Astrocyte of the hippocampus (primary cell): Measurements from ENCODE around the gene DISC1.
"Not testable (repeated sequence)": the region's sequence is repeated elsewhere in the genome, so short reads cannot be mapped to it uniquely, and the experiment has no call there.

Source experiments
- DNase-seq: peaks from one replicate; pipeline ENCODE4 v3.0.0; 2011; ENCODE audit warnings: low read depth, low spot score

The DISC1 gene

DNA sequence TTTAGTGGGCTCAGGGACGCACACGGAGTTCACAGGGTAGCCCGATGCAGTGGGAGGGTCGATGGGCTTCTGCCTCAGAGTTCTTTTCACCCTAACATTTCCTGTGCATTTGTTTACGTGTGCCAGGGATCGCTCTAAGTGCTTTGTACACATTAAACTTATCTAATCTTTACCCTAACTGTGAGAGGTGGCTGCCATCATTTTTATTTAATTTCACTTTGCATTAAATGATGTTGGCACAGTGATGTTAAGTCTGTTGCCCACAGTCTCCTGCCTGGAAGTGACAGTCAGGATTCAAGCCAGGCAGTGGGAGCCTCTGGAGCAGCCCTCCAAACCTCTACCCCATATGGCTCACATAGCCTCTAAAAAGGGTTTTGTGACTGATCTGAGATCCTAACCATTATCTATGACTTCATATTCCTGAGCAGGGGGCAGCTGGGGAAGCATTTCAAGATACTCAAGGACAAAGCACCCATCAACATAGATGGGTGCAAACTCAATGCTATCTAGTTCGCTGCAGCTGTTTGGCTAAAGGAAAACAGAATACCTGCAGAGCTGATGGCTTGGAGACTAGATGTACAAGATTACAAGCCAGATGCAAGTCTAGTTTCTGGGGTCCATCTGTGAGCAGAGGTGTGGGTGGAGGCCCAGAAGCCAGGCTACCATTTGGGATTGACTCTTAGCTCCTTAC lies 303.8 kb downstream of the DISC1 start:
- DNase-seq = no peak

DNA sequence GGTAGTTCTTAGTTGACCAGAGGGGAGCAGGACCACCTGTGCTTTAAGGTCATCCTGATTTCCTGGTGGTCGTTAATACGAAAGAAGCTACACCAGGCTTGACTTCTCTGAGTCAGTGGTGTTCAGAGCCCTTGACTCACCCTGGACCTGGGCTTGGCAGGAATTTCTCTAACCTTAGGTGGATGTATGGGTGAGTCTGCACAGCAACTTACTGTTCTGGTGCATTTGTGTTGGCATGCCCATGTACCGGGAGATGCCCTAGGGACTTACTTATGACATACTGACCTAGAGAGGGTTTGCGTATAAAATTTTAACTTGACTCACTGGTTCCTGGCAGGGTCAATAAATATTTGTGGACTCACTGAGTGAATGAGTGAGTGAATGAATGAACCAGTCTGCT lies 304.6 kb downstream of the DISC1 start:
- DNase-seq = no peak

DNA sequence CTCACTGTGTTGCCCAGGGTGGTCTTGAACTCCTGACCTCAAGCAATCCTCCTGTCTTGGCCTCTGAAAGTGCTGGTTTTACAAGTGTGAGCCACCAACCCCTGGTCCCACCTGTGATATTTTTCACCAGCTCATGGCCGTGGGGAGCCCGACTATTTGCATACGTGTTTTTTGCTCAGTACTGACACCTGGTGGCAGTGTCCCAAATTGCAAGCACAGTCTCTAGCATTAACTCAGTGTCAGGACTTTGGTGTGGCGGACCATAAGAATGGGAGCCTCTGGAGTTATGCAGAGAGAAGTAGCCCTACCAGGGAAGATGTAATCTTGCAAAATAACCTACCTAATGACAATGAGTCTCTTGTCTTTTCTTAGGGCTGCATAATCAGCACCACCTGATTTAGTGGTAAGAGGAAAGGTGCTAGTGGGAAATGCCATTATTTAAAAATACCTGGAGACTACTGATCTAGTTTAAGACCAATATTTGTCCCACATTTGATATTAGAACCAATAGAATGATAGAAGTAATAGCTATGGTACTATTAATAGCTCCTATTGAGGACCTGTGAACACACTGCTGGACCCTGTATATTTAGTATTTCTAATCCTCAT lies 305.4 kb downstream of the DISC1 start:
- no peak for DNase-seq

DNA sequence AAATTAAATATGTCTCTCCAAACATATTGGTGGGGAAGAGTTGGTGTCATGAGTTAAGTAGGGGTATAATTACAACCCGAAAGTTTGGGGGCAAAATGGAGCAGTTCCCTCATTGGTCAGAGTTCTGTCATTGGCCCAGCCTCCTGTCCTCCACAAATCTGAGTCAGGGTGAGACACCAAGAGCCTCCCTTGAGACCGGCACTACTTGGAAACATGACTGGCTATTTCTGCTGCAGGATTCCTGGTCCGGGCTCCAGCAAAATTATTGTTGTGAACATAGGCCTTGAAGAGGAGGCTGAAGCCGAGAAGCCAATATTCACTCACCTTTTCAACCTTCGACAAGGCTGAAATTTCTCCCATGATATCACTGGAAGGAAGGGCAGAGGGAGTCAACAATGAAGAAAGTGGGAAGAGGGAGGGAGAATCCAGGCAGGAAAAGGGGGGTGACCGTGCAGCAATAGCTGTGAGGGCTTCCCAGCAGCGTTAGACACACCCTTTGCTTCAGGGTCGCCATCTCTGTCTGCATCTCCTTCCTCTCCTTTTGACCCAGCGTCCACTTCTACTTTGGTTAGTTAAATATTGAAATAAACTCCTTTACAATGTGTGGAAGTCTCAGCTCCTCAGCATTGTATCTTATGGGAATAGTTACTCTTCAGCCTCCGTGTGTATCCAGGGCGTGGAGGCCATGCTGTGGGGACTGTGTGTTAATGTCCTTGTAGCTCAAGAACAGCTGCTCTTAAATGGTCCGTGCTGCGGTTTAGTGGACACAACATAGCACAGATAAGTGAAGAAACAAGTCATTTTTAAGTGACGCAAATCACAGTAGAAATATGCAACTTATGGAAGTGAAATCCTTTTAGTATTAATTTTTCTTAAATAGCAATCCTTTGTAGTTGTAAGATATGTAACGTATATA lies 307.4 kb downstream of the DISC1 start:
- DNase-seq = no peak

DNA sequence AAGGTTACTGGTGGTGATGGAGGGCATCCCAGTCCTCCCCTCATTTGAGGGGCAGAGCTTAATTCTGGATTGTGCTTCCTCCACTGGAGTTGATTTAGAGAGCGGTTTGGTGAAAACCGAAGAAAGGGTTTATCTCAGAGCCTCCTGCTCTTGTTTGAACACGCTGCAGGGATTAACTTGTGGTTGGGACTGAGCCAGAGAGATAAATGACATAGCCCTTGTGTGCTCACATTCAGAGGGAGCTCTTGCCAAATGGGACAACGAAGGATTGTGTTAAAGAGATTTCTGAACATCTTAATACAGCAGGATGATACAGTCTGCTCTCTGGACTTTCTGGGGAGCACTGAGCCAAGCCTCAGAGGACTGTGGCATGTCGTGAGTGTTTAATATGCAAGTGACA lies 308.2 kb downstream of the DISC1 start:
- DNase-seq = peak; percentile 75

DNA sequence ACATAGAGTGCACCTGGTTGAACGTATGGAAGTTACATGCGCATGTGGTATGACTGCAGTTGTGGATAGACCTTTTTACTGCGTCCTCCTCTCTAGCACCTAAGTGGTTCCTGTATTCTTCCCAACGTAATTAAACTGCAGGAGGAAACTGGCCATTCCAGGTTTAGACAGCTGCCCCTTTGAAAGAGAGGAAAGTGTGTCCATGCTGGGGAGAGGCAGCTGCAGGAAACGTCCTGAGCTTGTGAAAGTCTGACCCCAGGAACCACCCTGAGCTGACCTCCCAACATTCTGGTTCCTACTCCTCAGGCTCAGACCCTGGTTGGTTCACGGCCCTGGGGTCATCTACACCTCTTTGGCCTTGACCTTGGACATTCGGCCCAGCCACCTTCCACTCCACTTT lies 309.3 kb downstream of the DISC1 start:
- no peak for DNase-seq

DNA sequence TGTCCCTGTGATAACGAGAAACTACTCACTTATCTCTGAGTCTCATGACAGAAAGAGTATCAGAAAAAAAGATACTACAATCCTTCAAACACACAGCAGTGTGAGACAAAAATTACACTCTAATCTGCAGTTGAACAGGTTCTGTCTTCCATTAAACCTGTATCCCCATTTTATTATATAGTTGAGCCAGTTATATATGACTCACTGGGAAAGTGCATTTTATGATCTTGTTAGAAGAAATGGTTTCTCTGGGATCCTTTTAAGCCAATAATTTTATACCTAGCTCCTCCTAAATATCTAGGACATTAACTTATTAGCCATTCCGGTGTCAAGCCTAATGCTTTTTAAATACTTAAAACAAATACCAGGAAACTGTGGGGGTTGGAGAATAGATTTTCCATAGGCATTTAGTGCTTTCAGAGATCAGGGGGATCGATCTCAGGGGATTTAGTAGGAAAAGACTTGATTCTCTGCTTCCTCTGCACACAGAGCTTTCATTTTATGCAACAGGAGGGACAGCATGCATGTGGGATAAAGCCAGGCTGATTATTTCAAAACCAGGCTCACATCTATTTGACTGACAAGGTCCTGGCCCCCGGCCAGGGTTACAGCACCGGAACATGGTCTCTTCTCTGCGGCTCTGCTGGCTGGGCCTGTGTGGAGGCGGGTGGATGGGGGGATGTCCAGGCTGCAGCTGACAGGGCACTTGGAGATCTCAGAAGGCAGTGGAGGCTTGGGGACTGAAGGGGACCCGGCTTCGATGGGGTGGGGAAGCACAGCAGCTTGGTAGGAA lies 310.6 kb downstream of the DISC1 start:
- peak; percentile 53 for DNase-seq

DNA sequence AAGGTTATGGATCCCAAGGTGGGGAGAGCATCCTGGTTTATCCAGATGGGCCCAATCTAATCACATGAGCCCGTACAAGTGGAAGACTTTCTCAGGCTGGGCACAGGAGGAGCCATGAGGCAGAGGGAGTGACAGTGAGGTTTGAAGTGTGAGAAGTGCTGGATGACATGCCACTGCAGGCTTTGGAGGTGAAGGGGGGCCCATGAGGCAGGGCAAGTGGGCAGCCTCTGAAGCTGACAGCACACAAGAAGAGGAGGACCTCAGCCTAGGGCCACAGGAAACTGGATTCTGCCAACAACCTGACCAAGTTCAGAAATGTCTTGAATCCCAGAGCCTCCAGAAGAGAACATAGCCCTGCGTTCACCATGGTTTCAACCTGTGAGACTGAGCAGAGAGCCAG lies 311.6 kb downstream of the DISC1 start:
- no peak for DNase-seq

DNA sequence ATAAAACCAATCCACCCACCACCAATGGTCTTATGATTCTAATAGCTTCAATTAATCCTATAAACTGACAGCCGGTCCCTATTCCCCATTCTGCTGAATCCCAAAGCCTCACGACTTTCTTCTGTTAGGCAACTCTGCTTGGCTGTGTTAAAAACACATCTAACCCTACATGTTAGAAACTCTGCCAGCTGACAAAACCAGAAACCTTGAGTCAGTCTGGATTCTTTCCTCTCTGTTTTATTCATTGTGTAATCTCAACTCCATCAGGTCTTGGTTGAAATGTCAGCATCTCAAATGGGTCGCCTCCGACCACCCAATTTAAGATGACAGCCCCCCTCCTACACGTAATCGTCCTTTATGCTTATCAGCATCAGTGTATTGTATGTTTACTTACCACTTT lies 312.1 kb downstream of the DISC1 start:
- DNase-seq = no peak

DNA sequence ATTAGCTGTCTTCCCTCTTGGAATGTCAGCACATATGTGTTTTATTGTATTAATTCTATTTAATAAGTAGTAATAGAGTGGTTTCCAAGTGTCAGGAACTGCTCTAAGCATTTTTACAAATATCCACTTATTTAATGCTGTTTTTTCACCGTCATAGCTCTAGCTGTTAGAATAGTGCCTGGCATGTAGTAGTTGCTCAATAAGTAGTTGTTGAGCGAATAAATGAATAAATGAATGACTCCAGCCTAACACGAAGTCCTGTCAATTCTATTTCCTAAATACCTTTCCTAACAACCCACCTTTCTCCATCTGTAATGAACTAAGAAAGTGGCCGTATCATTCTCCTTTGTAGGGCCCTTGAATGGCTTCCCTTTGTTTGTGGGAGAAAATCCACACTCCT lies 312.5 kb downstream of the DISC1 start:
- no peak for DNase-seq

DNA sequence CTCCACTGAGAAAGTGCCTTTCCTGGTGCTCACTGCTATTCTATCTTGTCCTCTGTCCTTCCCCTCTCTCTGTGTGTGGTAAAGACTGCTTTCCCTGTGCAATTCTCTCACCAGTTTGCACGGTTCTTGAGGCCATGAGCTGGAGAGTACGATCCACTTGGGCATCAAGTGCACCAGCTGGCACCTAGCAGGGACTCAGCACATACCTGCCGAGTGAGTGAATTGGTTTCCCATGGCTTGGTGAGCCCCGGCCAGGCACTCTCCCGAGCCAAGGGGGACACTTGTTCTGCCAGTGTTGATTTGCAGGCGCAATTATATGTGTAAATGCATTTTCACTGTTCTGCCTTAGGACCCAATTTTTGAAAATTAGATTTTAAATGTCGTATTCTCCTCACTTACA lies 313.5 kb downstream of the DISC1 start:
- DNase-seq = no peak

DNA sequence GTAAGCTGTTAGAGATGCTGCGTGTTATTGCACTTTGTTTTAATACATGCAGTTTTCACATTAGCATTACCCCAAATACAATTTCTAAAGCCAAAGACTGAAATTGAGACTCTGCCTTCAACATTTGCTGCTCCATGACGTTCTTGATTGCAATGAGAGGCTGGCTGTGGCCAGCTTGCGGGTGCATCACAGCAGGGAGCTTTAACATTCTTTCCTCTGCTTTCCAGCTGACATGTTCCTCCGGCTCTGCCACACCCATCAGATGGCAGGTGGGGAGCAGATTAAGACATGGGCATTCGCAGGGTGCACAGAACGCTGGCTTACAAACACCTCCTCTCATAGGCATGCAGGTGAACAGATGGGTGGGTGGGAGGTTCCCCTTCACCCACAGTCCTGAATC lies 314.1 kb downstream of the DISC1 start:
- DNase-seq = no peak

DNA sequence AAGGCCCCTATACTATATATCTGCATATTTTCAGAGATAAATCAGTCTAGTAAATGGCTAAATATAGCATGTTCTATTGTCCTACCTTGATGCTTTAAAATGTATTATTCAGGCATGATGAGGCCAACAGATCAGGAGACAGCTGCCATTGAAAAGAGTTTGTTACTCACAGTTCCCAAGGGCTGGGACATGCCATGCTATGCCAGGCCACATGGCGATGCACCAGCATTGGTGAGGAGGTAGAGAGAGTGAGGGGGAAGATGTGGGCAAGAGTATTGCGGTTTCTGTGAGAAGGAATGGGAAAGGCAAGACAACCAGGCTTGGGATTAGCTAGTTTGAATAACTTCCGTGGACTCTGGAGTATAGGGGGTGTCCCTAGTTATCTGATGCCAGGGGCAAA lies 316.5 kb downstream of the DISC1 start:
- DNase-seq = no peak

DNA sequence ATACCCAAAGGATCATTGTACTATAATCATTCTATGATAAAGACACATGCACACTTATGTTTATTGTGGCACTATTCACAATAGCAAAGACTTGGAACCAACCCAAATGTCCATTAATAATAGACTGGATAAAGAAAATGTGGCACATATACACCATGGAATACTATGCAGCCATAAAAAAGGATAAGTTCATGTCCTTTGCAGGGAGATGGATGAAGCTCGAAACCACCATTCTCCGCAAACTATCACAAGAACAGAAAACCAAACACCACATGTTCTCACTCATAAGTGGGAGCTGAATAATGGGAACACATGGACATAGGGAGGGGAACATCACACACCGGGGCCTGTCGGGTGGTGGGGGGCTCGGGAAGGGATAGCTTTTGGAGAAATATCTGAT lies 321.5 kb downstream of the DISC1 start:
- not testable (repeated sequence) for DNase-seq

DNA sequence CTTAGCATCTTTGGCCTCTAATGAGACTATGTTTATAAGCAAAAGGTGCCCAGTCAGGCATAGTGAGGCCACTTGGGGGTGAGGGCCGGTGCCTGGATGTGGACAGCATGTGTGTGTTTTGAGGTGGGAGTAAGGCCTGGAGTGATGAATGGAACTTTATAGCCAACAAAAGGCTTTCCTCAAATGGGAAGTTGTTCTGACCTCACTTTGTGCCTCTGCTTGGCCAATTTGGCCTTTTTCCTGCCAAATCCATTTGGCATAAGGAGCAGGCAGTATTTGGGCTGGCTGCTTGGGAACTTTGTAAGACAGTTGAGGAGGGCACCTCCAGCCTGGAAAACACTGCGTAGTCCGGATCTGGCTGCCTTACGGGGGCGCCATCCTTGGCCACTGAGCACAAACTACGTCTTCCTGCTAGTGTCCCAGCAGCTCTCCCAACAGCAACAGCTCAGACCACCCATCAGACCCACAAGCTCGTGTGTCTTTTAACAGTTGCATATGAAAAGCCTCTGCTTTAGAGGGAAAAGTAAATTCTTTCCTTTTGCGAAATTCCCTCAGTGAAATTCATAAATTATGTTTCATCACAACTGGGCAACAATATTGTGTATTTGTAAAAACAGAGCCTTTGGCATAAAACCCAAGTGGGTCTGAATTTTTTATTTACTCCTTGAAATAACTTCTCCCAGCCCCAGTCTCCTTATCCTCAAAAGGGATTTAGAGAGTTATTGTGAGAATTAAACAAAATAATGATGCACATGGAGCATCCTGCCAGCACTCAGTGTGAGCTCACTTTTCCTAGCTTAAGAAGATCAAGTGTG lies 322.9 kb downstream of the DISC1 start:
- peak; percentile 46 for DNase-seq

DNA sequence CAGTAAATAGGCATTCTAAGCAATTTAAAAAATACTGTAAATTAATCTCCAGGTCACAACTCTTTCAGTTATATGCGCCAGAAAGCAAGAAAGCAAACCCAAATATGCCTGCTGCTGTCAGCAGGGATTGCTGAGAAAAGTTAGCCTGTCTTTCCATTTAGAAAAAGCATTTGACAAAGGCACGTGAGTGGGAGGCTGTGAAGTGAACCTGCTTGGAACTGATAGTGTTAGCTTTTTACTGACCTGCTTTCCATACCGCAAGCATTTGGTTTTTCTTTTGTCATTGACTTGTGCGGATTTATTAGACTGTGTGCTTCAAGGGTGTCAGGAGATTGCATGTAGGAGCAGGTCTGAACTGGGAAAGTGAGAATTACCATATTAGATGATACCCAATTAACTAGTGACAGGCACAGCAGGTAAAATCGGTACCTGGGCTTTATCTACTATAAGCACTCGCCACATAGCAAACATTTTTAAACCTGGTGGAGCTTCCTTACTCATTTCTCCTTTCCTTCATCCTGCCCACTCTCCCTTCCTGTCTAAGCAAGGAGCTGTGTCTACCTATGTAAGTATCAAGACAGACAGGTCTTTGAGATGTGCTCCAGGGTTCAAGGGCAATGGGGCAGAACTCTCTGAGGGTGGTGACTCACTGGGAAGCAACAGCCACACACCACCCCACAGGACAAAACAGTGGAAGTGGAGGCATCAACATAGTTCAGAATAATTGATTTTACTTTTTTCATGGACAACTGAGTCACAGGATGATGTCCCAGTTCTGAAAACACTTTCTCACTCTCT lies 323.9 kb downstream of the DISC1 start:
- no peak for DNase-seq

DNA sequence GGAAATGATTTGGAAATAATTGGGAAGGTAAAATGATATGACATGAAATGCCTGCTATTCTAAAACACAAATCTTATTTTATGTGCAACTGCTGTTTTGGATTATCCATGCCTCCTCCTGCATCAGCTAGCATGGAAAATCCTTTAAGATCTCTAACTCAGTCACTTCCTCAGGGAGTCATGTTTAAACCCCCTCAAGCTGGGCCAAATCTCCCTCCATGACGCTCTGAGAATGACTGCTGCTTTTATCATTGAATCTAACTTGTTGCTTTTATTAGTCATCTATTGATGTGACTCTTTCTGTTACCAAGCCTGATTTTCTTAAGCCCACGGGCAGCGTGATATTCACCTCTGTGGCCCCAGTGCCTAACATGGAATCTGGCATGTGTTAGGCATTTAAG lies 324.8 kb downstream of the DISC1 start:
- no peak for DNase-seq

DNA sequence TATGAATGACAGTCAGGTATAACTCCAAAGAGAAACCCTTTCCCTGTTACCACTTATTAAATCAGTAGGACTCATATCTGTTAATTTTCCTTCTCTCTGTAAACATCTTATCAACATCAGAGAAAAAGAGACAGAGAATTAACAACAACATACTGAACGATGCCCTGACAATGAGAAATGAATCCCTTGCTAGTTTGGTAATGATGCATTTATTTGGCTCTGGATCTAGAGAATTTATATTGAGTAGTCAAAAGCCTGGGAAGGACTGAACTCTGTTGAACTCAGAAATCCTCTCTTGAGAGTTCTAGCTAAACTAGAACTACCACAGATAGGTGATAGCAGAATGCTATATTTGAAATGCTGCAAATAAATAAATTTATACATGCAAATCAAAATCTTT lies 325.6 kb downstream of the DISC1 start:
- DNase-seq = no peak

DNA sequence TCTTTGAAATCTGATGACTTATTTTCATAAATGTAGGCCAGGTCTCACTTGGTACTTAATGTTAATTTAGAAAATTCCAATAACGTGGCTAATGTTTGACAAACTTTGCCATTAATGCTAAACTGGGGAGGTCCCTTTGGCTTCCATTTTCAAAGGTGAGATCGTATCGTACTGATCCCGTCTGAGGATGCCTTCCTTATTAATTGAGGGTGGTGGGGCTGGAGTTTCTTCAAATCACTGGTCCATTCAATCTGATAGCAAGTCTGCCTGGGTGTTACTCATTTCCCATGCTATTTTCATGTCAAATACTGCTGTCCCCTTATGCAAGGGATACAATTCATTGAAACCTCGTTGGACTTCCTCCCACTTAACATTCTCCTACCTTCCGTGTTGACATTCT lies 327.1 kb downstream of the DISC1 start:
- no peak for DNase-seq

DNA sequence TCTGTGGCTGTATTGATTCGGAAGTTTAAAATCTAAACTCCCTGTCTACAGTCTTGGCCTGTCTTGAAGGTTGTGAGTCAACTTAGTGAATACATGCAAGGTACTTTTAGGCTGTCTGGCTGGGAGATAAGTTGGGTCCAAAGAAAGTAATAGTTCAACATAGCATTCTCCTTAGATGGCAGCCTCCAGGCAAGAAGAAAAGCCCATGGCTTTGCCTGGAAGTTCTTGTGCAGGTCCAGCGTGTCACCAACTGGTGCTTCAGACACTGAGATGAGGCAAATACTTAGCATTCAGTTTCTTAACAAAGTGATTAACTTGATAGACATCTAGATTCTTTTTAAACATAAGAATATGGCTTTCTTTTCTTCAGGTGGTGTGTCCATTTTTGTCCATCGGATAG lies 328.2 kb downstream of the DISC1 start:
- no peak for DNase-seq
